CD4-positive, alpha-beta T cell treated with Interleukin-17A for 4 hours (primary cell): ENCODE results near the gene MMD.
"Not testable (repeated sequence)": the region's sequence is repeated elsewhere in the genome, so short reads cannot be mapped to it uniquely, and the experiment has no call there.

Source experiments
- DNase-seq: peaks from one replicate; pipeline ENCODE4 v3.0.0-alpha.2; 2020; ENCODE audit warnings: mixed read lengths

Gene MMD, protein sequence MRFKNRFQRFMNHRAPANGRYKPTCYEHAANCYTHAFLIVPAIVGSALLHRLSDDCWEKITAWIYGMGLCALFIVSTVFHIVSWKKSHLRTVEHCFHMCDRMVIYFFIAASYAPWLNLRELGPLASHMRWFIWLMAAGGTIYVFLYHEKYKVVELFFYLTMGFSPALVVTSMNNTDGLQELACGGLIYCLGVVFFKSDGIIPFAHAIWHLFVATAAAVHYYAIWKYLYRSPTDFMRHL

DNA sequence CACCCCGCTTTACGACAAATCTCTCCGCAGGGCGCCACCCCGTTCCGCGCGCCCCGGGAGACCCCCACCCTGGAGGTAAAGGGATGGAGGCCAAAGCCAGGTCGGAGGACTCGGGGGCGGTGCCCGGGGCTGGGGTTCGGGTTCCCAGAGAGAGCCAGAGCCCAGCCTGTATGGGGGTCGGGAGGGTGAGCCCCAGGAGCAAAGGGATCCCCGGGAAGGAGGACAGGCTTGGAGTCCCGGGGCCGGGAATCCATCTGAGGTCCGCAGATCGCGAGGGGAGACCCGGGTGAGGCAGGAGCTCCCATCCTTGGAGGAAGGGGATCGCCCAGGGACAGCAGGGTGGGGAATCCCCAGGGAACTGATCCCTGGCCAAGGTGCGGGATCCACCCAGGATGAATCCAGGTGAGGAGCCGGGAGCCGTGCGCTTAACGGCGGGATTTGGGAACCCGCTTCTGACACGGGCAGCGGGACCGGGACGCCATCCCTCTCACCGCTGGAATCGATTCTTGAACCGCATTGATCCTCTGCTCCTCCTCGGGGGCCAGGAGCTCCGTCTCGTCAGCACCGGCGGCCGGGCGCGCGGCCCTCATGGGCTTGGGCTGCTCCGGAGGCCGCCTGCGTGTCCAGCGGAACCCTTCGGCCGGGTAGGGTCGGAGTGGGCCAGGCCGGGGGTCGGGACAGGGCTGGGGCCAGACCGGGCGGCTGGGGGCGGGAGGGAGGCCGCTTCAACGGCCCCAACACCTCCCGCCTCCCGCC lies at the start of gene MMD:
Gene MMD, minus strand, starts transcription at position 657 of the 756 bp plus-strand sequence. Its CDS starts 140 bp downstream, at position 517.
- DNase-seq, result no peak

DNA sequence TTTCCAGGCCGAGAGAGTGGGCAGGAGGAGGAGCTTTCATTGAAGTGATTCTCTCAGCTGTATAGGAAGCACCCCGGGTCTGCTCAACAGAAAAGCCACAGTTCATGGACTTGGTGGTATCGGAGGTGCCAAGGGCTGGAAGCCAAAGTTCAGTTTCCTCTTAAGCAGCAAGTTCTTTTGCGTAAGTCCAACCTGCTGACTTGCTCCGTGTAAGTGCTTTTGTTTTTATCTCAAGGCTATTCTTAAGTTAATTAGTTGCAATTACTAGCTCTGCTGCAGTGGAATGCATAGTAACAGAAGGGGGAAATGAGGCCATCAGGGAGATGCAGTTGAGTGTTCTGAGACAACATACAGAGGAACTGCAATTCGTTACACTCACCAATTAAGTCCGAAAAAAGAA lies 45.0 kb upstream of the MMD start:
- no peak for DNase-seq

GRCh38 chr17:55465771-55466170 lies 44.1 kb upstream of the MMD start:
- not testable (repeated sequence) for DNase-seq

GRCh38 chr17:55463600-55463999 lies 42.0 kb upstream of the MMD start:
- DNase-seq, result no peak

- DNase-seq, result no peak
These were observed 41.1 kb upstream of the MMD start for GRCh38 chr17:55462711-55463110.

DNA sequence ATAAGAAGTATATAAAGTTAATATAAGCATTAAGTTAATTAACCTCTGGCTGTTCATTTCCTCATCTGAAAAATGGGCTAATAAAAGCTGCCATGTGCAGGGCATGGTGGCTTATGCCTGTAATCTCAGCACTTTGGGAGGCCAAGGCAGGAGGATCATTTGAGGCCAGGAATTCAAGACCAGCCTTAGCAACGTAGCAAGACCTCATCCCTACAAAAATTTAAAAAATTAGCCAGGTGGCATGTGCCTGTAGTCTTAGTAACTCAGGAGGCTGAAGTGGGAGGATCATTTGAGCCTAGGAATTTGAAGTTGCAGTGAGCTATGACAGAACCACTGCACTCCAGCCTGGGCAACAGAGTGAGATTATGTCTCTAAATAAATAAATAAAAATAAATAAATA lies 40.6 kb upstream of the MMD start:
- DNase-seq, result no peak

DNA sequence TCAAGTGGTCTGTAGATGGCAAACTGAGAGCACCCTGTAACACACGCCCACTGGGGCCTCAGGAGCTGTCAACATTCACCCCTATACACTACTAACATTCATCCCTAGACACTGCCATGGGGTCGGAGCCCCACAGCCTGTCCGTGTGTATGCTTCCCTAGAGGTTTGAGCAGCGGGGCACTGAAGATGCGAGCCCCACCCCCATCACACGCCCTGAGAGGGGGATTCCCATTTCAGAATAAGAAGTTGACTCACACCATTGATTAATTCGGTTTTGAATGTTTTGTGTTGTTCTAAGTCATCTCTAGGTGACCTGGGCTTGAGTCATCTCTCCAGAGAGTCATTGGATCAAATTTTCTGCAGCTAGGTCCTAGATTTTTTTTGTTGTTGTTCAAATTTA lies 37.3 kb upstream of the MMD start:
- no peak for DNase-seq

- no peak for DNase-seq
These were observed 36.8 kb upstream of the MMD start for GRCh38 chr17:55458287-55458900.

DNA sequence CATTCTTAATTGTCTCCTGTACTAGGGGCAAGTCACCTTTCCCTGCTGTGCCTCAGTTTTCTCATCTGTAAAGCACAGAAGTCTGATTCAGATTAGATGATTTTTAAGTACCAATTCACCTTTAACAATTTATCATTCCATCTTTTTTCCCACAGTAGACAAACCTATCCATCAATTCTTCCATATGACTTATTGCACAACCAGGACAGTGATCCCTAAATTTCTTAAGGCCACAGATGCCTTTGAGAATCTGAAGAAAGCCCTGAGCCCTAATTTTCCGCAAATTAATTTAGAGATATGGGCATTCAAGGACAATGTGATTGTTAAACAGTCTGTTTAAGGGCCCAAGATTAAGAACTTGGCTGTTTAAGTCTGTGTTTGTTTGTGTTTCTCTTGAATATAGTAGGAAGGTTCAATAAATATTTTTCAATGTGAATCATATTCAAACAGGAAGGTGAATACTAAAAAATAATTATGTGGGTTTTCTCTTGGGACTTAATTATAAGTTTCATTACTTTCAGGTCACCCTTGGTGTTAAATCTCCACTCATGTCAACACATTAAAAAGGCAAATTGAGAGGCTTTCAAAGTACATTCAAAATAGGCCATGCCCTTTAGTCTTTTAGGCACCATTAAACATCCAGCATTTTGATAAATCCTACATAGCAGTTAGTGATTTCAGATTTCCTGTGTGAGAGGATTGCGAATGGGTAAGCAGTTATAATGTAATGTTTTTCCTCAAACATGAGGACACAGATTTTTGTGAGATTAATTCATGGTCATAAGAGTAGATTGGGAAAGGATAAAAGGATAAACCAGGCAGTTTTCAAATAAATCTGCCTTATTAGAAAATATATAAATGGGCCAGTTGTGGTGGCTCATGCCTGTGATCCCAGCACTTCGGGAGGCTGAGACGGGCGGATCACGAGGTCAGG lies 34.9 kb upstream of the MMD start:
- DNase-seq, result no peak

- DNase-seq, result no peak
These were observed 33.4 kb upstream of the MMD start for GRCh38 chr17:55454906-55455474.

- DNase-seq, result no peak
These were observed 32.4 kb upstream of the MMD start for GRCh38 chr17:55453839-55454557.

GRCh38 chr17:55452139-55452790 lies 30.6 kb upstream of the MMD start:
- no peak for DNase-seq

DNA sequence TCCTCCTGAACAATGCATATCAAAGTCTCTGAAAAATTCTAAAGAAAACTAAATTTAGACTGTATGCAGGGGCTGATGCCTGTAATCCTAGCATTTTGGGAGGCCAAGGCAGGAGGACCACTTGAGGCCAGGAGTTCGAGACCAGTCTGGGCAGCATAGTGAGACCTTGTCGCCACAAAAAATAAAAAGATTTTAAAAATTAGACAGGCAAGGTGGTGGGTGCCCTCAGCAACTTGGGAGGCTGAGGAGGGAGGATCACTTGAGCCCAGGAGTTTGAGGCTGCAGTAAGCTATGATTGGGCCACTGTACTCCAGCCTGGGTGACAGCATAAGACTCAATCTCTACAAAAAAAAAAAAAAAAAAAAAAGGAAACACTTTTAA lies 30.1 kb upstream of the MMD start:
- DNase-seq, result no peak

DNA sequence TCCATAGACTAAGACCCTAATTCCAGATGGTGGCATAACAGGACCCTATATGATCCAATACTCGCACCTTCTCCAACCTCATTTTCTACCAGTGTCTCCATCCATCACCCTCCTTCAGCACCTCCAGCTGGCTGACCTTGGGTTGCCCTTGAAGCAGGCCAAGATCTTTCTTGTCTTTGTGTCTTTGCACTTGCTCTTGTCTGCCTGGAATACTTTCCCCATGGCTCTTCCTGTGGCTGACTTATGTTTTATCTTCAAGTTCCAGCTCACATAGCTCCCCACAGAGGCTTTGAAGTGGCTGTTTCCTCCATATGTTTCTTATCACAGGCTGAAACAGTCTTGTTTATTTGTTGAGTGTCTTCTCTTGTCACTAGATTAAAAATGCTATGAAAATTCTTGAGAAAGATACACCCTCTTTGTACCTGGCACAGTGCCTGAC lies 29.6 kb upstream of the MMD start:
- DNase-seq, result no peak

GRCh38 chr17:55450232-55450825 lies 28.7 kb upstream of the MMD start:
- no peak for DNase-seq

- DNase-seq, result no peak
These were observed 27.0 kb upstream of the MMD start for GRCh38 chr17:55448681-55449080.

DNA sequence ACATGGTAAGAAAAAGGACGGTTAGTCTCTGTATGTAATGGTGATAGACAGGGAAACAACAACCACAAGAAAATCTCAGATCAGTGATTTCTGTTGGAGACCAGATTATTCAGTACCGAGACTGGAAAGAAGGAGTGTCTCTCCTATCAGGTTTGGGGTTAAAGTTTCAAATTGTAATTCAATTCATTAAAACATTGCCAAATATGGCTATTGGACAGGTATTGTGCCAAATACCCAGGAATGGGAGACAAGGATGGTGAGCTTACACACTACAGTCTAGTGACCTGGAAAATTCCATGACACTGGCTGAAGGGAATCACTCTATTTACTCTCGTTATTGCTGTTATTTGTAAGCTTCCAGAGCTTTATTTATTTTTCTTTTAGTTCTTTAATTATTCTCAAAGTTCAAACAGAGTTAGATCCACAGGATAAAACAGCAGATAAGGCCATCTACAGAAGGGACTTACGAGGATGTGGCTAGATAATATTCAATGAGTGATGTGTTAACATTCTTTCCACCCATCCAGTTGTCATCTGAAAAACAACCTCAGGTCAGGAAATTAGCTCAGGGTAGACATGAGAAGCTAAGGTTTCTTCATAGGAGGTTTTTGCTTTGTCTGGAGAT lies 25.1 kb upstream of the MMD start:
- no peak for DNase-seq

- not testable (repeated sequence) for DNase-seq
These were observed 24.4 kb upstream of the MMD start for GRCh38 chr17:55446004-55446403.

- no peak for DNase-seq
These were observed 23.1 kb upstream of the MMD start for GRCh38 chr17:55444471-55445441.
